Stimulated activated CD8-positive, alpha-beta memory T cell treated with anti-CD3 and anti-CD28 coated beads, Interleukin-4, amount 100 ng/mL, for 48 hours (primary cell): ENCODE results near the gene TRPM3.

Experiments used
- DNase-seq: peaks from one replicate; pipeline ENCODE4 v3.0.0-alpha.2; 2020

TRPM3 gene

GRCh38 chr9:70569791-70570190, 551.6 kb downstream of the TRPM3 start:
- DNase-seq = no peak

GRCh38 chr9:70569070-70569772, 552.2 kb downstream of the TRPM3 start:
- no peak for DNase-seq

DNA sequence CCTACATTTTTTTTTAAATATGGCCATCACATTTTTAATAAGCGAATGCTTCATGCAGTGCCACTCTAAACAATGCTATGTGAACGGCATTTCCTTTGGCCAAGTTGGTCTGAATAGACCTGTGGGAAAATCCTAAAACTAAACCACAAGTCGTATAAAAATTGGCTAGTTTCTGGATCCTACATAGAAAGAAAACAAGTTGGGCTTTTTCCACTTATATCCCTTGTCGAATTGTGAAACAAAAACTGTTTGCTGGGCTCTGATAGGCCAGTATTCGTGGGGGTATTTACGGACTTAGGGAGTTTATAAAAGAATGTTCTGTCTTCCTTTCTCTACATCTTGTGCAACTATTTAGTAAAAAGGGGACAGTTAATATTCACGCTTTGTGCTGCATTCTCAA, 553.9 kb downstream of the TRPM3 start:
- no peak for DNase-seq

DNA sequence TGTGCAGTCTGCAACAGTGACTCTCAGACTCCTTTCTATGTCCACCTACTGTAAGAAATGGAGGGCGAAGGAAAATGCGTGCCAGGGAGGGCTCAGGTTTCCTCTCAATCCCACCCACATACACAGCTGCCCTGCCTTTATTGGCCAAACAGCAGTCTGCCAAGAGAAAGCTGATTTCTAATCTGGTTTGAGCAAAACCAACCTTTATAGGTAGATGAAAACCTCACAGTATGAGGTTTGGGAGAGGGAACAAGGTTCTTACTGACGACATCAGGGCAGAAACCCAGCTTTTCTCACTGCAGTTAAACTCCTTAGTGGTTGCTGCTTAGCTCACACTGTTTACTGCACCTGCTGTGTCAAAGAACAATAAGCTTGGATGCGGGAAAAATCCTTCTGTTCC, 554.7 kb downstream of the TRPM3 start:
- no peak for DNase-seq

- no peak for DNase-seq
Measured at GRCh38 chr9:70566066-70566465, 555.4 kb downstream of the TRPM3 start.

- no peak for DNase-seq
Measured at GRCh38 chr9:70564468-70565335, 556.7 kb downstream of the TRPM3 start.

GRCh38 chr9:70563431-70564204, 557.8 kb downstream of the TRPM3 start:
- peak; percentile 49 for DNase-seq

DNA sequence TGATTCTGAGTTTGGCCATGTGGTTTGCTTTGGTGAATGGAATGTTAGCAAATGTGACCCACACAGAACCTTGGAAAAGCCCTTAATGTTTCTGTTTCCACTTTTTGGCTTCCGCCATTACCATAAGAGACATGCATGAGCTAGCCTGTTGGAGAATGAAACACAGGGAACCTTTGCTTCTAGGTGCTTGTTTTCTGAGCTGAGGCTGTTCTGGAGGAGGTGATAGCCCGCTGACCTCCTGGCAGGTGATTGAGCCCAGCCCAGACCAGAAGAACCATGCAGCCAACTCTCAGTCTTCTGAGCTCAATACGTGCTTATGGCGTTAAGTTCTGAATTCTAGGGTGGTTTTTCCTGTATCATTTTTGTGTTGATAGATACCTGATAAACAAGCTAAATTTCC, 558.4 kb downstream of the TRPM3 start:
- no peak for DNase-seq

DNA sequence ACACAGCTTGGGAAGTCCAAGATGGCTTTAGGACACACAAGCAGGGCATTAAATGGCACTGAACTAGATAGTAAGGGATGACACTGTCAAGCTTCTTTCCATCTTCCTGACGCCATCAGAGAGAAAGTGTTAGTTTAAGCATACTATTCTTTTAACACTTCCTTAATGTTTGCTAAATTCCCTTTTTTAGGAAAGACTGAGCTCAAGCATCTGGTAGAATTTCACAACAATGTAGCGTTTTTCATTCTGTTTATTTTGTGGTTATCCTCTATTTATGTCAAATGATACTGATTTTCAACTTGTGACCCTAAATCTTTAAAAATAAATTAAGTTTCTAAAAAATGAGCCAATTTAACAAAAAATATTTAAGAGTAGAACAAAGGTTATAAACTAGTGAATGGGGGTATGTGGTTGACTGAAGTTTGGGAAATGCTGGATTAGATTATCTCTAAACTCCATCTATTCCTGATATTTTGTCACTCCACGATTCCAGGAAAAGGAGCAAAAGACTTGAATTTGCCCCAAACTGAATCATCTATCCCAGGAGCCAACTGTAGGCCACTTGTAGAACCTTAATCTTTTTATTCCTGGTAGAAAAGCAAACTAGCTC, 559.5 kb downstream of the TRPM3 start:
- DNase-seq = no peak

DNA sequence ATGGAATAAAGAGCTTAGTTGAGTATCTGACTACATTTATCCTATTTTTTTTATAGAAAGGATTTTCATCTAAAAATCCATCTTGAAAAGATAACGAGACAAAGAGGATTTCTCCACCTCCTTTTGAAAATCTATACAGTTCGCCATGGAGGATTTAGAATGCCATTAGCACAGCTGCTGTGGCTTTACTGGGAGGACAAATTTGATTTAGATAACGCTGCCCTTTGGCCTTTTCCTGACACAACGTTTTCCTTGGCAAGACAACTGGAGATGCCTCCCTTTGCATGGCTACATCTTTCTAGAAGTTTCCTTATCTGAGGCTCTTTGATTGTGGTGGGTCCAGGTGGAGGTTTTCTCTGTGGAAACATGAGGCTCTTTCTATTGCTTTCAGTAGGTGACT, 560.3 kb downstream of the TRPM3 start:
- no peak for DNase-seq

- DNase-seq = no peak
Measured at GRCh38 chr9:70559102-70559501, 562.3 kb downstream of the TRPM3 start.

DNA sequence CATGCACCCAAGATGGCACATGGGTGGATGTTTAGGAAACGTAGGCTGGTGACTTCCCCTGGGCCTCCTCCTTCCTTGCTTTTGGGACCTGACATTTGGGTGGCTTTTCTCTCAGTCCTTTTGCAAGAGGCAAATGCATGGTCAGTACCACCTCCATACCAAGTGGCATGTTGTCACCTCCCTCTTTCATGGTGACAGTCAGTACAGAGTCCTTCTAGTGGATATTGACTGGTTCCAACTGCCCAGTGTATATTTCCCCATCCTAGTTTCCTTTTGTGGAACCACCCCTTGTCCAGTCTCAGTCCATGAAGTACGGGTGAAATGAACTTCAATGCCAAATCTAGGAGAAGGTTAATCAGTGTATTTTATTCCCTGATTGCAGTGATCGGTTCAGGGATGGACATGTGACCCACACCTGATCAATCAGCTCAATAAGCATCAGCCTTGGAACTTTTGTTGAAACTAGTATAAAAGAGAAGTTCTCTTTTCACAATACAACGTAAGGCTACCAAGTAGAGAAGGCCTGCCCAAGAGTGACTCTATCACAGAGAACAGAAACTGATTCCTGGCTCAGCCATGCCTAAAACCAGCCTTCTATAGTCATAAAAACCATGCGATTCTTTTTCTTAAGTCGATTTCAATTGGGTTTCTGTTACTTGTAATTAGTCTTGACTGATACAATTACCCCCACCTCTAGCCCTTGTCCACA, 563.6 kb downstream of the TRPM3 start:
- no peak for DNase-seq

DNA sequence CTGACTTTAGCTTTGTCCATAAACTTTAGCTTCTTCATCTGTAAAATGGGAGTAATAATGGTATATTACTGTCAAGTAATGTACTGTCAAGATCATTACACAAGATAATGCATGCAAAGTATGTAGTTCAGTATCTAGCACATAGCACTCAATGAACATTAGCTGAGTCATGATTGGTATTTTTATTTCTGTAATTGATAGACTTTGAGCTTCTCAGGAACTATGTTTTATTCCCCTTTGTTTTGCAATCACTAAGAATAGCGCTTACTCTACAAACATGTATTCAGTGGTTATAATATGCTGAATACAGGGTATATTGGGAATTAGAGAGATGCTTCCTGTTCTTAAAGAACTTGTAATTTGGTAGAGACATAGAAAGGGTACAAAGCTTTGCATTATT, 564.6 kb downstream of the TRPM3 start:
- DNase-seq = no peak

- no peak for DNase-seq
Measured at GRCh38 chr9:70554881-70555280, 566.5 kb downstream of the TRPM3 start.

GRCh38 chr9:70553707-70554673, 567.4 kb downstream of the TRPM3 start:
- DNase-seq = no peak

- no peak for DNase-seq
Measured at GRCh38 chr9:70552561-70552960, 568.9 kb downstream of the TRPM3 start.

DNA sequence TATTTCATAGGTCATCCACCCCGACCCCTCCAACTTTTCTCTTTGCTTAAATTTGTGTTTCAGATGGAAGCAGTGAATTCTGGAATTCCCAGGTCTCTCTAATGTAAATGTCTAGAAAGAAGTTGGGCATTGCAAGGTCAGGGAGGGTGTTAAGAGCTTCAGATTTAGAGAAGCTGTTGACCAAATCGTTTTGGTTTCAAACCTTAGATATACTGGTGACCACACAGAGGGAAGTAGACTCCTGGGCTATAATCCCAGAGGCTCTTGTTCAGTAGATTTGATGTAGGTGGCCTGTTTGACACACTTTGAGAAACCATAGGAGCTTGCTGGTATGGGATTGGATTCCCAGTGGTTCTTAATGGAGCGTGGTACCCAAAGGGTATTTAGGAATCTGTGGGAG, 569.6 kb downstream of the TRPM3 start:
- no peak for DNase-seq

GRCh38 chr9:70551396-70551795, 570.0 kb downstream of the TRPM3 start:
- DNase-seq = no peak

DNA sequence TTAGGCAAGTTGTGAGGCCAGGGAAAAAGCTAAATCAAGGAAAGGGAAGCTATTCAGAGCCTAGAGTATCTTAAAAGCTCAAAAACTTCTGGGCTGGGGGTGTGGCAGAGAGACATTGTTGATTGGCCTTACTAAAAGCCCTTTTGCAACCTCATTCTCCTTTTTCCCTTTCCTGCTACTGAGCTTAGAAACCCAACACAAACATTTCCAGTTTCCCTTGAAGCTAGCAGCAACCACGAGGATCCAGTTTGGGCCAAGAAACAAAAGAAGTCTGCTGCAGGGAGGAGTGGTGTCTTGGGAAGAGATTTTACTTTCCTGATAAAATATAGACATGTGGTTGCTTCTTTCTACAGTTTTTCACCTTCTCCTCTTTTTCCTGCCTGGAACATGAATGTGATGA, 571.5 kb downstream of the TRPM3 start:
- no peak for DNase-seq

DNA sequence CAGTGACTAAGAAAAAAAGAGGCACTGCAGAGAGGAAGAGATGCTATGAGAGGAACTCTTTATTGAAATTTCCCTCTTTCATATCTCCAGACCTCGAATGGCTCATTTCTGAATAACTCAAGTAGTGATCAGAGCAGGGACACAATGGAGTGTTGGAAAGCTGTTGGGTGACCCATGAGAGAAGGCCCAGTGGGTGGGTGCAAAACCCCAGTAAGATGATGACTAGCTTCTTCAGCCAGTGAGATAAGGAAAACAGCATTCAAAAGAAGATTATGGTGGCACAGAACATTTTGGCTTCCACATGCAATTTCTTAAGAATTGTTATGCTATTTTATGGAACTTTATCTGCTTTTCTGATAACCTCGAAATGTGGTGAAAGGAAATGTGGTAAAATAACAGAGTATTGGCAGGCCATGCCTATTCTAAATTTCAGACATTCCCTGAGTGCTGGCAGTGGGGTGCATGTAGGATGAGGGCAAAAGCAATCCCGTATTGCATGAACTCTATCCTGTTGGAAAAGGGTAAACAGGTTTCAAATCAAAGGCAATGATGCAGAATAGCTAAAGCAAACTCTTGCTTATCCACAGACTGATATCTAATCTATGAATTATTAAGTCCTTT, 579.0 kb downstream of the TRPM3 start:
- no peak for DNase-seq

DNA sequence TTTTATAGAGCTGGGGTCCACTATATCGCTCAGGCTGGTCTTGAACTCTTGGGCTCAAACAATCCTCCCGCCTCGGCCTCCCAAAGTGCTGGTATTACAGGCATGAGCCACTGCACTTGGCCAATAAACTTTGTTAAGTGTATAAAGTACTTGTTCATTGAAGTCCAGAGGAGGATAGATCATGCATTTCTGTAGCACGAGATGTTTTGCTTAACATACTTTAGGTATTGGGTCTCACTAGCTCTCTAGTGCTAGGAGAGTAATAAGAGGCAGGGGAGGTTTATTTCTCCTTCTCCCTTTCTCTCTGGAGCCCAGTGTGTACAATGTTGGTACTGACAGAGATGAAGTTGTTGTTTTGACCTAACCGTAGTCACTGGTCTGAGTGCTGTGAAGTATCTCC, 581.4 kb downstream of the TRPM3 start:
- DNase-seq = no peak
